GM18867 (cell line): ENCODE measurements around the gene FICD.
"Not testable (repeated sequence)": the region's sequence is repeated elsewhere in the genome, so short reads cannot be mapped to it uniquely, and the experiment has no call there.

ENCODE experiments used
- ATAC-seq: cut with Tn5 transposase; IDR thresholded peaks from one replicate; pipeline ENCODE4 v1.9.1; 2021; ENCODE audit warnings: mild to moderate bottlenecking, moderate library complexity; ENCODE audit not compliant: unreplicated experiment

The FICD gene

DNA sequence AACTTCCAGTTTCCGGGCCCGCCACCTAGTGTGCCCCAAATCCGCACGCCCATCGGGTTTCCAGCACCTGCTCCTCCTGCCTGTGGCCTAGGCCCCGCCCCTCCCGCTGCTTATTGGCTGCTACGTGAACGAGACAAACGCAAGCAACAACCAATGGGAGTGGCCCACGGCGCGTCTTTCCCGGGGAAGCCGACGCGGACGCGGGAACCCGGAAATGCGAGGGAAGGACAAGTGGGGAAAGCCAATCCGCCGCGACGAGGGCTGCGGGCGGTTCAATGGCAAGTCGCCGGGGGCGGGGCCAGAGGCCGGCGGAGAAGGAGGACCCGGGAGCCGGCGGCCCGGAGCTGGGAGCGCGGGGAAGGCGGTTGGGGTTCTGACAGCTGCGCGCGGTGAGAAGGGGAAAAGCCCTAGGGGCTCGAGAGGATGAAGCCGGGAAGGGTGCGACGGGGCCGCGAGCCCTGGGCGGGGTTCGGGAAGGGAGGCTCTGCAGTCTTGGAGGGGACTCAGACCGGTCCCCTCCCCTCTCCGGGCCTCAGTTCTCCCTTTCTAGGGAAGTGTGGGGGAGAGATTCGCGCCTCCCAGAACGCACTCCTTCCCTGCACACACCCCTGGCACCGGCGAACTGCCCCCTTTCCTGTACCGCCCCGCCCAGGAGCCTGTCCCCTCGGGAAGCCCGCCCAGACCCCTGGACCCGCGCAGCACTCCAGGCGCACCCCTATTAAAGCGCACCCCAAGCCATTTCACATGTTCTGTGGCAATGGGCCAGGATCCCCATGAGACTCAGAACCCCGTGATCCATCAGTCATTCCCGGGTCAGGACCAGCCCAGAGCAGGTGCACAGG, at the start of gene FICD:
FICD (plus strand) TSS at position 305 of the 842 bp plus-strand sequence. CDS start 1,696 bp downstream, outside the sequence.
- peak; percentile 88 for ATAC-seq

DNA sequence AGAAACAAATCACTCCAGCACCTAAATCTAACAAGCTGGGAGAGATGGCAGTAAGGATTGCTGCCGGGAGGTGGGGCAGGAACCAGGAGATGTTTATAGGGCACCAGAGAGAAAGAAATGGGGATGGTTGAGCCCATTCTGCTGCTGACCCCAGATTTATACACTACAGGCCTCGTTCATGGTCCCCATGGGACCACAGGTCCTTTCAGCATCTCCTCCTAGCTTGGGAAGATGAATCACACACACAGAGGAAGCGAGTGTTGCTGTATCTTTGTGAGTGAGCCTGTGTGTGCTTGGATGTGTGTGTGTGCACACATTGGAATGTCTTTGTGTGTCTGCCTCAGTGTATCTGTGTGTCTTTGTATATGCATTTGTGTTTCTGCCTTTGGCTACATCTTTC, 49.7 kb upstream of the FICD start:
- no peak for ATAC-seq

DNA sequence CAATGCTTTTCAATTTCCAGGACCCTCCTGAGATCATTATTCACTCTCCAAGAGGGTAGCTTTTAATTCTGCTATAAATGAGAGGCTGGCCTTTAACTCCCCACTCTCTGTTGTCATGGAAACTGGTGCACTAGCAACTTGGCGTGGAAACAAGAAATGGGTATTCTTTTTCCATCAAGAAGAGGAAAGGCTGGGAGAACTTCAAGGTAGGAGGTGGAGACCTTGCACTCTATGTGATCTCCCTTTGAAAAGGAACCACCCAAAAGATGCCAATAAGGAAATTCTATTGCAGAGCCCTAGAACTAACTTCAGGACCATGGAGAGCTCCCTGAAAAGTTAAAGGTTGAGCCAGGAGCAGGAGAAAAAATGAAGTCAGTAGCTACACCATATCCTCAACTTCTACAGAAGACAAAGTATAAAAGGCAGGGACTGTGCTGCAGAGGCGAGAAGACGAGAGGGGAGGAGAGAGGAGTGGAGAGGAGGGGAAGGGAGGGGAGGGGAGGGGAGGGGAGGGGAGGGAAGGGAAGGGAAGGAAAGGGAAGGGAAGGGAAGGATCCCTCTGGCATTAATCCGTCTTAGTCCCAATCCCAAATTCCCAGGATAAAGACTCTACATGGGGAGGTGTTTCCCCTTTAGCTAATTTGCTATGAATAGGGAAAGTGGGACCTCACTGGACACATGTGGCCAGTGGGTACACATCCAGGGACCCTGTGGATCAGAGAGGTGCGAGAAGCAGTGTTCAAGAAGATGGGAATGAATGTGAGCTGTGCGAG, 46.7 kb upstream of the FICD start:
- no peak for ATAC-seq

DNA sequence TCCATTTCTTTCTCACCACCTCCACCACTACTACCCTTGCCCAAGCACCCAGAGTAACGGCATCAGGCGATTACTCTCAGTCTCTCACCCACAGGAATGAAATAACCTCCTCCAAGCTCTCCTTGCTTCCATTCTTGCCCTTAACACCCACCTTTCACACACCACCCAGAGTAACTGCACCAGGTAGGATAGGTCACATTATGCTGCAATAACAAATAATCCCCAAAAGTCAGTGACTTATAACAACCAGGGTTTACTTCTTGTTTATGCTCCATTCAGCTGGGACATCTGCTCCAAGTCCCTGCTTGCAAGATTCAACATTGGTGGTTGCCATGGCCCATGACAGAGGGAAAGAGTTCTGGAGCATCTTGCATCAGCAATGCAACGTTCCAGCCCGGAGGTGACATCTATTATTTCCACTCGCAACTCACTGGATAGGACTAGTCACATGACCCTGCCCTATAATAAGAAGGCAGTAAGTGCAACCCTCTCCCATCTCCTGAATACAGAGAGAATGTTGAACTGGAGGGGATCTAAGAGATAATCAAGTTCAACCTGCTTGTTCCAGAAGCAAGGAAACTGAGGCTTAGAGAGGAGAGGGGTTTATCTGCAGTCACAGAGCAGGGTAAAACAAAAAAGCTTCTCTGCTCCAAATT, 41.5 kb upstream of the FICD start:
- no peak for ATAC-seq

DNA sequence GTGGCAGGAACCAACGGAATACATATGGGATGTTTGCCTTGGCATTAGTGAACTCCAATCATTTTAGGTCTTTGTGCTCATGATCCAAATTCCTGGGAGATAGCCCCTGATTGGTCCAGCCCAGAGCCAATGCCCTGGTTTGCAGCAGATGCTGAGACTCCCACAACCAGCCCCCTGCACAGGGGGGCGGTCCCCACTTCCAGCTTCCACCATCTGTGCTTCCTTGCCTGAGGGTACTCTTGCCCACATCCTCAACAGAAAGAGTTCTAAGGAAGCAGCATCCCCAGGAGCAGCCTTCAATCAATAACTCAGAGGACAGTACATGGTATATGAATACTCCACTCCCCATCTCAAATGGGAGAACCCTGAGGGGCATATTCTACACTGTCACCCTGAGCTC, 39.7 kb upstream of the FICD start:
- ATAC-seq = no peak

DNA sequence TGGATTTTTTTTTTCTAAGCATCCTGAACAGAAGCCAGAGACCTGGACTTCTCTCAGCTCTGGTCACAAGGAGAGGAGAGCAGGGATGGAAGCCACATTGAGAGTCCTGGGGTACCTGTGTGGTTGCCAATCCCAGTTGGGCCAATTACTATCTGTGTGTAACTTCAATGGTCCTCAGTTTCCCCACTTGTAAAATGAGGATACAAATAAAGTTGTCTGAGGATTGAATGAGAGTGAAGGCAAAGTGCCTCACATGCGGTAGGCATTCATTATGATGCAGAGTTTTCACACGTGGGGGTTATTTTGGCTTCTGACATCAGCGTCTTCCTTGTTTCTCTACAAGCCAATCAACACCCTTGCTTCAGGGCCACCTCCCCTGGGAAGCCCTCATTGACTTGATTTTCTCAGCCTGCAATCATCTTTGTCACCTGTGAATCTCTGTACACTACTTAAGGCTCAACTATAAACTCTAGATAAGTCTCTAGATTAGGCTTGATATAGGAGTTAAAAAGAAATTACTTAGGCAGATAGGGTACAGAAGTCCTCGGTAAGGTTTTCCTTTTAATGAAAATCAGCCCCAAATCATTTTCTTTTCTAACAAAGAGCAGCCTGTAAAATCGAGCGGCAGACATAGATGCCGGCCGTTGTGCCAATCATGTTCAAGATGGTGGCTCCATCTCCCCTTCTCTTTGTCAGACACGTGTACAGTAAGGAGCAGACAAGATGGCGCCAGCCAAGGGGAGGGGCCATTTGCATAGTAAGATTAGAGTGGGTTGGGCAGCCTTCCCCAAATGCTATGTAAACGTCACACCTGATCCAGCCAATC, 37.8 kb upstream of the FICD start:
- no peak for ATAC-seq

DNA sequence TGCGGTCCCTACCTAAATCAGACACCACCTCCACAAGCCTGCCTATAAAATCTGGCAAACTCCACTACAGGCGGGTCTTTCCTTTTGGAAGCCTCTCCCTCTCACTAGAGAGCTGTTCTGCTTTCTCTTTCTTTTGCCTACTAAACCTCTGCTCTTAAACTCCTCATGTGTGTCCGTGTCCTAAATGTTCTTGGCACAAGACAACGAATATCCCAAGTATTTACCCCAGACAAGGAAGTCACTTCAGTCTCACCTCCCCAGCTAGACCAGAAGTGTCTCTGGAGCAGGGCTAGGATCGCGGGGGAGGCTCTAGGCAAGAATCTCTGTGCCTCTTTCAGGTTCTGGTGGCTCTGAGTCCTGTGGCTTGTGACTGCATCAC, 37.2 kb upstream of the FICD start:
- ATAC-seq = no peak

DNA sequence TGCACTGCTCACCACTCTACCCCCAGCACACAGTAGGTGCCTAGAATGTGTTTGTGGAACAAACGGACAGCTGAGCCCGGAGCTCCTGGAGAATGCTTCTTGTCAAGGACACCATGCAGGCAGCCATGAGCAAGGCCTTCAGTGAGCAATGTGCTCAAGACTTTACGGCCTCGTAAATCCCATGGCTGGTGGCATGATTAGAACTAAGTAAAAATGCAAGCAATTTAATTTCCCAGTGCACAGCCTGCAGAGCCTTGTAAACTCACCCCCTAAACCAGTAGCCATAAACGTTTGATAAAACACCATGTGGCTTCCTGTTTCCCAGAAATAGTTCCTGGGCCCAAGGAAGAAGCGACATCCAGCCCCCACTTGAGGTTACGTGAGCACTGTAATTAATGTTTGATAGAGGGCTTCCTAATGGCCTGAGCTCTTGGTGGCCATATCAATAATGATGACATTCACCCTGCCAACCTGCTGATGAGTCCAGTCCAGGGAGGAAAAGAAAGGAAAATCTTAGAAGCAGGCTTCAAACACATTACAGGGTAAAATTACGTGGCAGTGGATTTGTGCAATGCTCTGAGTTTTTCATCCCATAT, 36.4 kb upstream of the FICD start:
- no peak for ATAC-seq

DNA sequence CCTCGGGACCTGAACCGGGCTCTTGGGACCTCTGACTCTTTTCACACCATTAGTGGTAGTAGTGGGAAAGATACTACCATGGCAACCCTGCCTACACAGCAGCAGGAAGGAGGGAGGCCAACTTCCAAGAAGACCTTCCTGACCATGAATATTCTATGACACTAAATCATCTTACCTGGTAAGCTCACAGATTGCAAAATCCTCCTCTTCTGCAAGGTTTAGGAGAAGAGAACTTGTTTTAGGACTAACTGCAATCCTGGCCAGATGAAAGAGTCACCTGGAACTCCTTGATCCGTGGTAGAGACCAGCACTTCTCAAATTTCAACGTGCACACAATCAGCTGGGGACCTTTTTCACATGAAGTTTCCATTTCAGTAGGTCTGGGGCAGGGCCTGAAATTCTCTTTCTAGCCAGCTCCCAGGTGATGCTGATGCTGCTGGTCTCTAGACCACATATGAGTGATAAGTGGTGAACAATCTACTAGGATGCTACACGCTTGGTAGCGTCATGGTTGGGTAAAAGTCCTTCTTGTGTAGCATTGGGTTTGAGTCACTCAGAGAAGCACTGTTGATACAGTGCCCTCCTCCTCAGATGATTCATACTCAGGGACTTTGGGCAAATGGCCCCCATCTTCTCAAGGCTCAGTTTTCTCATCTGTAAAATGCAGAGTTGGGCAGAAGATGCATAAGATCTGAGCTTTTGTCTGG, 35.6 kb upstream of the FICD start:
- no peak for ATAC-seq

DNA sequence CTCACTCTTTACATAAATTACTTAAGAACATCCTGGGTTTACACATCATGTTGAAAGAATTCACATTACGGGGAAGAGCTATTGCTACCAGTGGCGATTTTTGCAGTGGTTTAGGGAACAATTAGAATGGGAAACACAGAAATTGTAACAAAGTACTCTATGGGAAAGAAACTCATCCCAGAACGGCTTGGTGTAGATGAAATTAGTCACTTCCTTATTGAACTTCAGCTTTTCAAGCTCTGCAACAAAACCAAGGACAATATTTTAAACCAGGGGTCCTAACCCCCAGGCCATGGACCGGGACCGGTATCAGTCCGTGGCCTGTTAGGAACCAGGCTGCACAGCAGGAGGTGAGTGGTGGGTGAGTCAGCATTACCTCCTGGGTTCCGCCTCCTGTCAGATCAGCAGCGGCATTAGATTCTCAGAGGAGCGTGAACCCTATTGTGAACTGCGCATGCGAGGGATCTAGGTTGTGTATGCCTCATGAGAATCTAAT, 32.3 kb upstream of the FICD start:
- no peak for ATAC-seq

DNA sequence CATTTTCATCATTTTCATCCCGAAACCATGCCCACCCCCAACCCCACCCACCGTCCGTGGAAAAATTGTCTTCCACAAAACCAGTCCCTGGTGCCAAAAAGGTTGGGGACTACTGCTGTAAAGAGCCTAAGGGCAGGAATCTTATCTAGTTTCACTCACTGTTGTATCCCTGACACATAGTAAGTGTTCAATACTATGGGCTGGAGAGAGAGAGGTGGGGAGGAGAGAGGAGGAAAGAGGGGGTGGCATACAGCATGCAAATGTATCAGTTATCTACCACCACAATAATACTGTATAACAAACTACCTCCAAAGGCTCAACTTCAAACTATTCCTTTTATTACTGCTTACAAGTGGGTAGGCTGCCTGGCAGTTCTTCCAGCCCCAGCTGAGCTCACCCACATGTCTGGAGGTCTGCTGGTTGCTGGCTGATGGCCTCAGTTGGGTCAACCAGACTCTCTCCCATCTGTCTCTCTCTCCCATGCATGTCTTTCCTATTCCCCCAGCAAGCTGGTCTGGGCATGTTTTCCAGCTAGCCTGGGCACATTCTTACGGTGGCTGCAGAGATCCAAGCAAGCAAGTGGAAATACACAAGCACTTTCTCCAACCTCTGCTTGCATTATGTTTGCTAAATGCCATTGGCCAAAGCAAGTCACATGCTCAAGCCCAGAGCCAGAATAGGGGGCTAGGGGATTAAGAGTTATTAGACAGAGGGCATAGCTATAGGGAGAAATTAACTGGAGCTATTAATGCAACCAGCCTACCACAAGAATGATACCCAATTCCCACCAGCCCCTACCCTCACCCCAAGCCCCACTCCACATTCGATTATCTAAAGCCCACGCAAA, 31.6 kb upstream of the FICD start:
- no peak for ATAC-seq

DNA sequence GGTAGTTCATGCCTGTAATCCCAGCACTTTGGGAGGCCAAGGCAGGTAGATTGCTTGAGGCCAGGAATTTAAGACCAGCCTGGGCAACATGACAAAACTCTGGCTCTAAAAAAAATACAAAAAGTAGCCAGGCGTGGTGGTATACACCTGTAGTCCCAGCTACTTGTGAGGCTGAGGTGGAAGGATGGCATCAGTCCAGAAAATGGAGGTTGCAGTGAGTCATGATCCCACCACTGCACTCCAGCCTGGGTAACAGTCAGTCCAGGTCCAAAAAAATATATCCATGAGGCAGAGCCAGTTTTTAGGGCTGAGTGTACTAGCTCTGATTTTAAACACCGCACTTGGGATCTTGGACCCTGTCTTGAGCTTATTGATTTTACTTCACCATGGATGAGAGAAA, 30.6 kb upstream of the FICD start:
- no peak for ATAC-seq

DNA sequence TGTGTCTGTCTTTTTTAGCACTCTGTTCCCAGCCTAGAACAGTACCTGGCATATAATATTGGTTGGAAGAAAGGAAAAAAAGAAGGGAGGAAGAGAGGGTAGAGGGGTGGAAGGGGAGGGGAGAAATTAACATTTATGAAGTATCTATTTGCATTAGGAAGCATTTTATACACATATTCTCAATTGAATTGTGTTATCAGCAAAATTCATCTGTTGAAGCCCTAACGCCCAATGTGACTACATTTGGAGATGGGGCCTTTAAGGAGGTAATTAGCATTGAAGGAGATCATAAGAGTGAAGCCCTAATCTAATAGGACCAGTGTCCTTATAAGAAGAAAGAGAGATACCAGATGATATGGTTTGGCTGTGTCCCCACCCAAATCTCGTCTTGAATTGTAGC, 30.2 kb upstream of the FICD start:
- ATAC-seq = no peak

DNA sequence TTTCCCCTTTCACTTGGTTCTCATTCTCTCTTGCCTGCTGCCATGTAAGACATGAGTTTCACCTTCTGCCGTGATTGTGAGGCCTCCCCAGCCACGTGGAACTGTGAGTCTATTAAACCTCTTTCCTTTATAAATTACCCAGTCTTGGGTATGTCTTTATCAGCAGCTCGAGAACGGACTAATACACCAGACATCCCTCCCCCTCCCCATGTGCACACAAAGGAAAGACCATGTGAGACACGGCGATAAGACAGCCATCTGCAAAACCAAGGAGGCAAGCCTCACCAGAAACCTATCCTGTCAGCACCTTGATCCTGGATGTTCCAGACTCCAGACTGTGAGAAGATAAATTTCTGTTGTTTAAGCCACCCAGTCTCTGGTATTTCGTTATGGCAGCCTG, 29.7 kb upstream of the FICD start:
- not testable (repeated sequence) for ATAC-seq

DNA sequence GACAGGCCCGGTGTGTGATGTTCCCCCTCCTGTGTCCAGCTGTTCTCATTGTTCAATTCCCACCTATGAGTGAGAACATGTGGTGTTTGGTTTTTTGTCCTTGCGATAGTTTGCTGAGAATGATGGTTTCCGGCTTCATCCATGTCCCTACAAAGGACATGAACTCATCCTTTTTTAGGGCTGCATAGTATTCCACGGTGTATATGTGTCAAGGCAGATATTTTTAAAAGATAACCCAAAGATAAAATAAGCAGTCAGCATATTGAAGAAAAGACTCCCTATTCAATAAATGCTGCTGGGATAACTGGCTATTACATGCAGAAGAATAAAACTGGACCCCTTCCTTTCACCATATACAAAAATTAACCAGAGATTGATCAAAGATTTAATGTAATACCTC, 28.0 kb upstream of the FICD start:
- ATAC-seq = not testable (repeated sequence)

DNA sequence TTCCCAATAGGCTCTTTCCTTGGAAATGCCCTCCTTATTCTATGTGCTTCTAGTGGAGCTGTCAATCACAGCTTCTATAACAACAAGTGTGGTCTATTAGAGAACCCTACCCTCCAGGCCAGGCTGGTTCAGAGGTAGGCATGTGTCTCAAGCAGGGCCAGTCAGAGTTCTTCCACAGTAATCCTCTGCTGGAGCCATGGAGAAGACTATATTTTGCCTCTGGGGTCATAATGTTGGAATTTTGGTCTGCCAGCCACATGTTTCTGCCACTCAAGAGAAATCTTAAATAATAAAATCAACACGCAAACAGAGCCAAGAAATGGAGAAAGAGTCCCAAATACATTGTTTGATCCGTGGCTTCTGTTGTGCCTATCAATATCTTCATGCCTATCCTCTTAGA, 23.8 kb upstream of the FICD start:
- ATAC-seq = no peak

DNA sequence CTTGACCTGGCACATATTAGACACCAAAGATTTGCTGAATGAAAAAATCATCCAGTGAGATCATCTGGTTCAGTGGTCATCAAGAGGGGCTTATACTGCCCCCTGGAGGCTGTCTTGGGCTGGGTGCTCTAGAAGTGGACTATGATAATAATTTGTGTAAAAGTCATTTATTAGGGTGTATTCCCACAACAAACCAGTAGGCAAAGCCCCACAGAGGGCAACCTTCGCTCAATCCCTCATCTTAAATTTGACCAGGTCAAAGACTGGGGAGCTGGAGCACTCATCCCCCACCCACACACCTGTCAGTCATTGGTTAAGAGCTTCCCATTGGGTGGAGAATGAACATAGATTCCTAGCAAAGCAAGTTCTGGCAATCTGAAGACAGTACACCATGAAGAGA, 20.0 kb upstream of the FICD start:
- ATAC-seq = no peak

DNA sequence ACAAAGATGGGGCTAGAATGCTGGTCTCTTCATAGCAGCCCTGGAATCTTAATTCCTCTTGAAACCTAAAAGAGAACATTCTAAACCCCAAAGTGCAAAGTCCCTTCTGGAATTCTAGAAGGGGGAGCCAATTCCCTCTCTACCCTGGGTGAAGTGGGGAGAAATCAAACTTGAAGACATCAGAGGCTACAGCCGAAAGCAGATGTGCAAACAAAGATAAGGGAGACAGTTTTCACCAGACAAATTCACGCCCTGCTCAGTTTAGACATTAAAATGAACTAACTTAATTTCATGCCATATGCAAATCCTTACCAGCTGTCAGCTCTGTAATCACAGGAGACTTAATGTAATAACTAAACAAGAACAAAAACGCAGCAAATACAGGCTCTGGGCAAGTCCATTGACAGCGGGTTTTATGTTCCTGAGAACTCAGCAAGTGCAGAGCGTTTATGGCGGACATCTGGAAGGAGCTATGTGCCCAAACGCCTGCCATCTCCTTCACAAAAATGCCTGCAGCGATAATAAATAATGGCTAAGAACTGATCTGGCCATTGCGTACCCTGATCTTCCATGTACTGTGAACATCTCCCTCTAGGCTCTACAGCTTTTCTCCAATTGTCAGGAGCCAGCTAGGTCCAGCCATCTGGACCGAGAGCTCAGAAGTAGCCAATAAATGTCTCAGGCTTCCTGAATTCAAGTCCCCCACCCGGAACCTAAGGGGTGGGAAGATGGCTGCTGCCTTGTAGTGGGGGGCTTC, 19.1 kb upstream of the FICD start:
- ATAC-seq = no peak
